H1 (cell line): Measurements from ENCODE around the gene REG1B.

Experiments
- BCL11A ChIP-seq, 2 experiments: IDR thresholded peaks; one replicate each; pipeline ENCODE4 v1.6.1; 2011; ENCODE audit warnings: low read depth in 2 of 2, low read length in 2 of 2, mild to moderate bottlenecking in 2 of 2
- CEBPB ChIP-seq: IDR thresholded peaks from 2 replicates; pipeline ENCODE4 v1.6.1; 2012; ENCODE audit warnings: low read depth, low read length
- EP300 ChIP-seq, 2 experiments: IDR thresholded peaks; 1 replicate in 1 of 2; 2 replicates in 1 of 2; pipeline ENCODE4 v1.6.1; 2011 to 2012; ENCODE audit warnings: low read depth in 2 of 2, low read length in 2 of 2, mild to moderate bottlenecking in 2 of 2, borderline replicate concordance in 1 of 2, inconsistent platforms in 1 of 2, moderate library complexity in 1 of 2
- POLR2A ChIP-seq, 2 experiments: IDR thresholded peaks; 1 replicate in 1 of 2; 2 replicates in 1 of 2; pipeline ENCODE4 v1.6.1; 2011; ENCODE audit warnings: low read depth in 2 of 2, low read length in 2 of 2, mild to moderate bottlenecking in 2 of 2; ENCODE audit errors: control extremely low read depth in 1 of 2
- TF ChIP-seq, protein P1 (sequence below), 3 experiments: IDR thresholded peaks; 1 replicate in 2 of 3; 2 replicates in 1 of 3; pipeline versions ENCODE4 v1.5.1 to v1.6.1; 2011; ENCODE audit warnings: low read length in 3 of 3, mild to moderate bottlenecking in 3 of 3, inconsistent platforms in 2 of 3, low read depth in 1 of 3, moderate library complexity in 1 of 3; ENCODE audit not compliant: insufficient read depth in 1 of 3; ENCODE audit errors: control extremely low read depth in 1 of 3

DNA sequence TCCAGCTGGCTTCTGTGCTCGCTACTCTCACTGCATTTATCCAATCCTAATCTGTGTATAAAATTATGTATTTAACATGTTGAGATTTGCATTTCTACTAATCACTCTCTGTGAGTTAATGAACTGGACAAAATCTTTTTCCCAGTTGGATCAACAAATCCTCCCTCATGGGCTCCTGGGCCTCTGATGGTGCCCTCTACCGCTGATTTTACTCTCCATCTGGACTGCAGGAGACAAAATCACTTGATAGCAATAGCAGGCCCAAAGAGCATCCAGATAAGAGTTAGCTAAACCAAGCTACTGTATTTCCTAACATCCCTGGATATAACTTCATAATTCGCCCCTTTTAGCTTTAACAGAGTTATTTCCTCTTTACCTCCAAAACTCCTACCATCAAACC is 47.8 kb downstream of the REG1B start:
- TF ChIP-seq, protein P1, sequence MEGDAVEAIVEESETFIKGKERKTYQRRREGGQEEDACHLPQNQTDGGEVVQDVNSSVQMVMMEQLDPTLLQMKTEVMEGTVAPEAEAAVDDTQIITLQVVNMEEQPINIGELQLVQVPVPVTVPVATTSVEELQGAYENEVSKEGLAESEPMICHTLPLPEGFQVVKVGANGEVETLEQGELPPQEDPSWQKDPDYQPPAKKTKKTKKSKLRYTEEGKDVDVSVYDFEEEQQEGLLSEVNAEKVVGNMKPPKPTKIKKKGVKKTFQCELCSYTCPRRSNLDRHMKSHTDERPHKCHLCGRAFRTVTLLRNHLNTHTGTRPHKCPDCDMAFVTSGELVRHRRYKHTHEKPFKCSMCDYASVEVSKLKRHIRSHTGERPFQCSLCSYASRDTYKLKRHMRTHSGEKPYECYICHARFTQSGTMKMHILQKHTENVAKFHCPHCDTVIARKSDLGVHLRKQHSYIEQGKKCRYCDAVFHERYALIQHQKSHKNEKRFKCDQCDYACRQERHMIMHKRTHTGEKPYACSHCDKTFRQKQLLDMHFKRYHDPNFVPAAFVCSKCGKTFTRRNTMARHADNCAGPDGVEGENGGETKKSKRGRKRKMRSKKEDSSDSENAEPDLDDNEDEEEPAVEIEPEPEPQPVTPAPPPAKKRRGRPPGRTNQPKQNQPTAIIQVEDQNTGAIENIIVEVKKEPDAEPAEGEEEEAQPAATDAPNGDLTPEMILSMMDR (IDR thresholded peaks at IDR 0.05; ENCODE audit: control extremely low read depth in 1 of 3, insufficient read depth in 1 of 3, low read depth in 1 of 3, low read length in 3 of 3), result no peak
- TF ChIP-seq POLR2A (IDR thresholded peaks at IDR 0.05; ENCODE audit: control extremely low read depth in 1 of 2, low read depth in 2 of 2, low read length in 2 of 2), result no peak
- TF ChIP-seq BCL11A (IDR thresholded peaks at IDR 0.05; ENCODE audit: low read depth in 2 of 2, low read length in 2 of 2), result no peak
- TF ChIP-seq EP300 (IDR thresholded peaks at IDR 0.05; ENCODE audit: borderline replicate concordance in 1 of 2, low read depth in 2 of 2, low read length in 2 of 2), result no peak
- no peak for TF ChIP-seq CEBPB
